GM11168 (cell line): ENCODE measurements around the gene BAG5.

Source experiments
- in situ Hi-C: fragments of 300-500 bp; cut with MboI; formaldehyde crosslinking; loops from one replicate; pipeline ENCODE4 v1.12.0; 2022; ENCODE audit warnings: low sequenced_read_pairs; ENCODE audit not compliant: unreplicated experiment

BAG5 gene

GRCh38 chr14:103547941-103548462 lies 14.5 kb downstream of the BAG5 start:
- in situ Hi-C loops = no loop called here

- in situ Hi-C loops = no loop called here
These were observed 15.0 kb downstream of the BAG5 start for GRCh38 chr14:103547455-103547940.

DNA sequence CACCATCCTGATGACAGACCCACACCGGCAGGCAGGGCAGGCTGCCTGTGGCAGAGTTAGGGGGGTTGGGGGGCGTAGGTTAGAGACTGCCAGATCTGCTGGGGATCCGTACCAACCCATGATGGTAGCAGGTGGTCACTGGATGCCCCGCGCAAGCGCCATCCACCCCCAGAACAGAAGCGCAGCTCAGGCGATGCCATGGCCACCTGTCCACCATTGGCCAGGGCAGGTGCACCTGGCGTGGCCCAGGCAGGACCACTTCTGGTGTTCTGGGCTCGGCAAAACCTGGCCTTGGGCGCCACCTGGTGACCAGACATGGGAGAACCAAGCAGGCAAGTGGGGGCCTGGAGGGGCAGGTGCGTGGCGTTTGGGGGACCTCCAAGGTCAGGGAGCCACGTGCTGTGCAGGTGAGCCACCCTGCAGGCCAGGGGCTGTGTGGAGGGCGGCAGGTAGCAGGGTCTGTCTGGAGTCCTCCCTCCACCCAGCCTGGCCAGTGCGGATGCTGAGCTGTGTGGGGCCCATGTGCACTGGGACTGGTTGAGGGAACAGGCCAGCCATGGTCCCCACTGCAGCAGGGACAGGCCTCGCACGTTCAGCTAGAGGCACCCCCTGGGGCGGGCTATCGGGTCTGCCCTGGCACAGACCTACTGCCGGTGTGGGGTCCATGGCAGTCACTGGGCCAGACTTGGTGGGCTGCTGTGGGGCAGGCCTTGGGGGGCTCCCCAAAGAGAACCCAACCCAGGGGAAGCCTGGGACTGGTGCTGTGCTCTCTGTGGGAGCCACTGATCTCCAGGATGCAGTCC lies 15.6 kb downstream of the BAG5 start:
- in situ Hi-C loops = no loop called here

DNA sequence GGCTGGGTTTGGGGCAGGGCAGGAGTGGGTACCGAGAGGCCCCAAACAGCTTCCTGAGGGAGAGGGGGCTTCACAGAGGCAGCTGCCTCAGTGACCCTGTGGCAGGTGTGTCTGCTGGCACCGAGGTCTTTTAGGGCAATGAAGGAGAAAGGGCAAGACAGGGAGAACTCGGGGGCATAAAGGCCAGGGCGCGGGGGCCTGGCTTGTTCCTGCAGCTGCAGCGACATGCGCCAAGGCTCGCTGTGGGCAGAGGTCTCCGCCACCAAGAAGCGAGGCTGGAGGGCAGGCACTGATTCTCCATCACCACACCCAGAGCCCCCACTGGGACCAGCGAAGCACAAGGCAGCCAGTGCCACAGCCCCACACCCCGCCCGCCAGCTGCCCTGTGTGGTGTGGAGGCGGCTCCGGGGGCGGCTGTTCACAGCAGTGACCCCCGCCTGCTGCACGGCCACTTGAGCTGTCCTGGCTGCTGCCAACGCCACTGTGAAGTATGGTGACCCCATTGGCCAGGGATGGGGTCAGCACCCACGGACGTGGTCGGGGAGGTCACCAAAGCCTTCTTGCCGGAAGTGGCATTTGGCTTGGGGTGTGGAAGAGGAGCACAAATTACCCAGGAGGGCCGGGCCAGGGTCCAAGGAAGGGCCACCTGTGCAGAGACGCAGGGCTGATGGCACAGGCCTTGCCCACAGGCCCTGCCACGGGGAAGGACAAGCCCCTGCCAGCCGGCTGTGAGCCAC lies 16.4 kb downstream of the BAG5 start:
- in situ Hi-C loops = no loop called here

DNA sequence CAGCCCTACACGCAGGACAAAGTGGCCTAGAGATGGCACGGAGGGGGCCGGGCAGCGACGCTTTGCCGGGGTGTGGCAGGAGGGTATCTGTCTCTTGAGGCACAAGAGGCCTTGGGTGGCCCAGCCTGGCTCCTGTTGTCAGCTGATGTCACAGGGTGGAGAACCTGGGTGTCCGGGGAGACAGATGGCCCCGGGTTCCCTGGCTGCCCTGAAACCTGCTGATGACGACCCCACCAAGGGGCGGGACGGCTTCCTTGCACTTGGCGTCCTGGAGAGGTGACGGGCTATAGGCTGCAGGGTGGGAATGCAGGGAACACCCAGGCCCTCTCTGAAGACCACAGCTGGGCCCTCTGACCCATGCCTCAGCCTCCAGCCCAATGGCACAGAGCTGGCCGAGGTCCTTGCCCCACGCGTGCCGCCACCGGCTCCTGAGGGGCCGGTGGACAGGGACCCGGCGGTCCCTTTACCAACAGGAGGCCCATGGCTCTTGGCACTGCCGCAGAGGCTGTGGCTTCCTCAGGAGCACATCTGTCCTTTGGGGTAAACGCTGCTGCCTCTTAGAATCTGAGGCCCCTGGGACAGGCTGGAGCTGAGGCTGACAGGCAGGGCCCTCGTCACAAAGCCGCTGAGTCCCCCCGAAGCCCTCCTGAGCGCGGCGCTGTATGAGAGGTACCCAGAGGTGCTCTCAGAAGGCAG lies 17.1 kb downstream of the BAG5 start:
- in situ Hi-C loops = no loop called here

- in situ Hi-C loops = no loop called here
These were observed 17.9 kb downstream of the BAG5 start for GRCh38 chr14:103544388-103545218.

DNA sequence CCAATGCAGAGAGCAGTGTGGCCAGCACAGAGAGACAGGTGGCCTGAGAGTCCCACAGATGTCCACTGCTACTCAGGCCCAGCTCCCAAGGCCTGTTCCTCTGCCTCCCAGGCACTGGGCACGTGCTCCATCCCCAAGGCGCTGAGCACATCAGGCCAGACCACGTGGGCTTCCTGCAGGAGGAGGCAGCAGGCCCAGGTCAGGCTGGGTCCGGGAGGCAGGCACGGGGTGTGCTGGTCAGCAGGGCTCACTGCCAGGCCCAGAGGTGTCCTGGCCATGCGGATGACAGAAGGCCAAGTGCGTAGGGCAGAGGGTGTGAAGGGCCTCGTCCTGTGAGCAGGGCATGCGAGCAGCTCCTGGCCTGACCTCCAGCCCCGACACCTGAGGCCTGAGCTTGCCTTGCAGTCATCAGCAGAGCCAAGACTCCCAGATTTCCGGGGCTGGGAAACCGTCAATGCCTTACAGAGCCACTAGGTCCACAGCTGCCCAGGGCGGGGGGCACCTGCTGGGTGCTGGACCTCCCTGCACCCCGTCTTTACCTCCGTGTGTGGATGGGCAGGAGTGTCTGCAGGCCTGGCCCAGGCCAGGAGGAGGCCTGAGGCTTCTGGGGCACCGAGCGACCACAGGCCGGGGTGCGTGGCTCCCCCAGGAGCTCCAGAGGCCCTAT lies 18.6 kb downstream of the BAG5 start:
- in situ Hi-C loops = no loop called here

DNA sequence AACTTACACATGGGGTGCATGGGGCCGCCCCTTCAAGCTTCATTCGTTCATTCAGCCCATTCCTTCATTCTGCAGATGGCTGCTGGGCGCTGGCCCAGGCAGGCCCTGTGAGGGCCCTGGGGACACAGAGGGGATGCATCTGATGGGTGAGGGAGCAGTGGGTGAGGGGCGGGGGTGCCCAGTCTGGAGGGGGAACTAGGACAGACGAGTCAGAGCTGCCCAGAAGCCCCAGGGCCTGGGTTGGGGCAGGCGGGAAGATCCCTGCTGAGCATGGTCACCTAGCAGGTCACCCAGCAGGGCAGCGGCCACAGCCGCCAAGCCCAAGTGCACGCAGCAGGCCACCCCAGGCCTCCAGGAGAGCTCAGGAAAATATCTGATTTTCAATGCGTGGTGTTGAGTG lies 19.3 kb downstream of the BAG5 start:
- in situ Hi-C loops = no loop called here

DNA sequence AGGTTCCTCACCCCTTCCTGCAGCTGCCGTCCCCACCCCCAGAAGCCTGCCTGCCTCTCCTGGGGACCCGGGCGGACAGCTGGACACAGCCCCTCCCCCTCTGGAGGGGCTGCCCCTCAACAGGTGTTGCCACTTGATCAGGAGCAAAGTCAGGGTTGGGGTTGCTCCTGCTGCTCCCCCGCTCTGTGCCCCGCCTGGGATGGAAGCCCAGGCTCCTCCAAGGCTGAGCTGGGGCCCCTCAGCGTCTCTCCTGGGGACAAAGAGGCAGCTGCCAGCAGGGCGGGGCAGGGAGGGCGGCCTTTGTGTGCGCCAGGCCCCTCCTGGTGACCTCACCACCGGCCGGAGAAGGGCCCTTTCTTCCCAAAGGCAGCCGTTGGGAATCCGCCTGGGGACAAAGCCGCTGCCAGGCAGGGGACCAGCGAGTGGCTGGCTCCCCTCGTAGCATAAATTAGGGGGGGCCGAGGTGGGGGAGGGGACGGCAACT lies 19.8 kb downstream of the BAG5 start:
- in situ Hi-C loops = no loop called here

DNA sequence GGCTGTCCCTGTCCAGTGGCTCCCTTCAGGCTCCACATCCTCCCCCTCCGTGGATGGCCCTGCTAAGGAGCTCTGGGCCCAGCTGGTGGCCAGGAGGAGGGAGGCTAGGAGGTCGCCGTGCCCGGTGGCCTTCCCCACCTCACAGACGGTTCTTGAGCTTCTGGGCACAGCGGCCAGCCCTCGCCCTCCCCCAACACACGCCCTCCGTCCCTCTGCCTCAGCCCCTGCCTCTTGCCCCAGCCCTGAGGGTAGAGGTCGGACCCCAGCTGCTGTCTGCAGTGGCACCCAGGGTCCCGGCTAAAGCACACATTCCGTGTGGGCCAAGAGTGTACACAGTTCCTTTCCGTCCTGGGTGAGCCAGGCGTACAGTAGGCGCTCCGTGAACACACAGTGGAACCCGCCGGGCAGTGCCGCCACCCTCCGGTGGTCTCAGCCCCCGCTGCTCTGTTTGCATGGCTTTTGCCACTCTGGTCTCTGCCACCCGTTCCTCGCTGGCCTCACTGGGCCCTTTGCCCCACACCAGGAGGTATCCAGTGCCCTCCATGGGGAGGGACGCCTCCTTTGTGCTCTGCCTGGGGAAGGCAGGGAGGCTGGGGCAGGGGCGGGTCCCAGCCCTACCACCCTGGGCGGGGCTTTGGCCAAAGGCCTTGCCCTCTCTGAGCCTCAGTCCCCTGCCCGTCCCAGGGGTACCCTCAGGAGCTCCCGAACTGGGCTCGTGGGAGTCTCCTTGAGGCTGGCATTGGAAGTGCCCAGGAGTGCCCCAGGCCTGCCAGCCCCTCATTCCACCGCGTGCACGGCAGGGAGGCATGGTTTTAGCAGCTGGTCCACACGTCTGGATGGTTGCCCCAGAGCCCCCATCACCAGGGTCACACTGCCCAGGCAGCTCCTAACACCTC lies 20.5 kb downstream of the BAG5 start:
- in situ Hi-C loops = no loop called here

DNA sequence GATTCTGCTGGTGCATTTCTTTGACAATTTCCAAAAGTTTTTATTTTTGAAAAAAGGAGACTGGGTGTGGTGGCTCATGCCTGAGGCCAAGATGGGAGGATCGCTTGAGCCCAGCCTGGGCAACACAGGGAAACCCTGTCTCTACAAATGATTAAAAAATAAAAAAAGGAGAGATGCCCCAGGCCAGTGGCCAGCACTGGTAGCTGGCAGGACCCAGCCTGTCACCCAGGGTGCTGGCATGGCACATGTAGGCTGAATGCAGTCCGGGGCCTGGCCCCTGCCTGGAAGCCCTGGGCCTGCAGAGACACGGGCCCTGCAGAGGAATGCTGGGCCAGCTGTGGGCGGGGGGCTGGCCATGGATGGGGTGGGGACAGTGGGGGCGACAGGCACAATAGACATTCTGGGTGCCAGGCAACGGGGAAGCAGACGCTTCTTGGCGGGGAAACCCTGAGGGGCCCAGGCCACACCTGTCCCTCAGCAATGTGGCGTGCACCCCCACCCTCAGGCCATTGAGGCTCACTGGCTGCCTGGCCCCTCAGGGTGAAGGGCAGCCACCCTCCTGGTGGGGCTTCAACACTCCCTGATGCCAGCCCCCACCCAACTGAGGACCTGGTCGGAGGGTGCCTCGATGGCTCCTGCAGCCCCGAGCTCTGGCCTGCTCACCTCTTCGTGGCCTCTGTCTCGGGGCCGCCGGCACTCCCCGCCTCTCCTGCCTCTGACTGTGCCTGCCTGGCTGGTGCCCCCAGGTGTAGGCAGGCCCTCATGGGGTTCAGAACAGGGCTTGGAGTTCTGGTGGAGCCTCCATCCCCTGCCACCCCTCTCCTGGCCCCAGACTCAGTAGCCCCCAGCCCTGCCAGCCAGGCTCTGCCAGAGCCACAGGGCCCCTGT lies 21.4 kb downstream of the BAG5 start:
- in situ Hi-C loops = no loop called here

- in situ Hi-C loops = no loop called here
These were observed 23.2 kb downstream of the BAG5 start for GRCh38 chr14:103539056-103539825.

DNA sequence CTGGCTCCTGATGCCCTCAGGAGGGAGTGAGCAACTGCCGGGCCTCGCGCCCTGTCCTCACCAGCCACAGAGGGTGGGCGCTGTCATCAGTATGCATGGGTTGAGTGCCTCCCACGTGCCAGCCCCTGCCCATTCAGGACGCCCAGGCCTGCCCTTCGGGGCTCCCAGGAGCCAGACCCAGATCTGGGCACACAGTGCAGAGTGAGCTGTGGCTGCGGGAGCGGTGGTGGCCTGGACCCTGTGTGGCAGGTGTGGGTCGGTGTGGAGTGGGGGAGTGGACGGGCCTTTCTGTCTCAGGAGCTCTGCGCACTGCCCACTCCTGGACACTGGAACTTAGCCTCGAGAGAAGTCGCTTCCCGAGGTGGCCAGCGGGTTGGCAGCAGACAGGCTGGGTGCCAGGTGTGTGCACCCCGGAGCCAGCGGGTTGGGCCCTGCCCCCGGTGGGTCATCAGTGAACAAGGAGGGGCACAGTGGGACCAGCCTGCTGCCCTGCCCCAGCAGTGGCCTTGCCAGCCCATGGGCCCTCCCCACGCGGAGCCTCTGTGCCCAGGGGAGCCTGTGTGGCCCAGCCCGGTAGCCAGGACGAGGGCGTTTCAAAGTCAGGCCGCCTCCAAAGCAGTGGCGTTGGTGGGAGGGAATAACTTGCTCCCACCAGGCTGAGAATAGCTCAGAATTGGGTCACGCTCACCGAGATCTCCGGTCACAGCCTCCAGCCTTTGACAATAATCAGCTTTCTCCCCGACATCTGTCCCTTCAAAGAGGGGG lies 24.0 kb downstream of the BAG5 start:
- in situ Hi-C loops = no loop called here

DNA sequence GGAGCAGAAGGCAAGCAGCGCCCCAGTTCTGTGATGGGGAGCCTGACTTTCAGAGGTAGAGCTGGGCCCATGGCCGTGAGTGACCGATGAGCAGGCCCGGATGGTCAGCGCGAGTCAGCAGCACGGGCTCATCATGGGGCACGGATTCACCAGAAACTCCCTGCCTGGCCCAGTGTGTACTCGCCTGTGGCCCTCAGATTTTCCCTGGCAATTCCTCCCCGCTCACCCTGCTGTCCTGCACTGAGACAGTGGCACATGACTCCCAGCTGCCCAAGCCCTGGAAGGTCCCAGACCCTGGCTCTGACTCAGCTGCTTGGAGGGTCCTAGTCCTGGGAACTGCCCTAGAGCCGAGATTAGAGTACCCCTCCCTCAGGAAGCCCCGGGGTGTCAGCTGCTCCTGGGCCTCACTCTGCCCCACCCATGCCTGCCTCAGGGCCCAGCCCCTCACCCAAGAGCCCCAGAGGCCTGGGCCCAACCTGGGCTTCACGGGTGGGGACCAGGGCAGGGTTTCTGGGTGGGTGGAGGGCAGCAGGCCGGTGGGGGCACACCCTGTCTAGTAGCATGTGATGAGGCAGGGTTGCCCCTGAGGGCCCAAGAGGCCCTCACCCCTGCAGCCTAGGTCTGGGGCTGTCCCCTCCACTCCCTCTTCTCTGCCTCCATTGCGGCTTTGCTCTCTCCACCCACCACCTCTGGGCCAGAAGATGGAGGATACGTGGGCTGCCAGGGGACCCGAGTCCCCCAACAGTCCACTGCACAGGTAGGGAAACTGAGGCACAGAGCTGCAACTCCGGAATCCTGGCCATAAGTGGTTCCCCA lies 25.1 kb downstream of the BAG5 start:
- in situ Hi-C loops = no loop called here

GRCh38 chr14:103536693-103537092 lies 25.8 kb downstream of the BAG5 start:
- in situ Hi-C loops = no loop called here
